ENCODE data around the gene OR51B5. TPM values are rescaled to one million over a fixed set of nuclear protein-coding genes. Genes with fewer than 3 reads are reported as not detected.
"Not testable (repeated sequence)": the region's sequence is repeated elsewhere in the genome, so short reads cannot be mapped to it uniquely, and the experiment has no call there.

The OR51B5 gene
- total RNA-seq, 1 donor from 2014 or later = not detected

DNA sequence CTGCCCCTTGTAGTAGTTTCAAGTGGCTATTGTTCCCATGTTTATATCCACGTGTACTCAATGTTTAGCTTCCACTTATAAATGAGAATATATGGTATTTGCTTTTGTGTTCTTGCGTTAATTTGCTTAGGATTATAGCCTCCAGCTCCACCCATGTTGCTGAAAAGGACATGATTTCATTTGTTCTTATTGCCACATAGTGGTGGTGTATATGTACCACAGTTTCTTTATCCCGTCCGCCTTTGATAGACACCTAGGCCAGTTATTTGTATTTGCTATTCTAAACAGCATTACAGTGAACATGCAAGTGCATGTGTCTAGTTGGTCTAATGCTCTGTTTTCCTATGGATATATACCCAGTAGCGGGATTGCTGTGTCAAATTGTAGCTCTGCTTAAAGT is 26.0 kb downstream of the OR51B5 start:
- Histone ChIP-seq H3K27me3 (ENCODE audit: insufficient read depth, low read length) (no peaks in the 10 kb centered on the region), H3K4me1 (ENCODE audit: insufficient read depth, low read length) (no peaks in the 10 kb centered on the region), H3K9ac (ENCODE audit: low read length) (no peak overlapping the region), H3K27ac (ENCODE audit: low read depth, low read length) (no peak overlapping the region), H3K4me3 (ENCODE audit: insufficient read depth, low read depth, low read length) (no peak overlapping the region), H3K36me3 (ENCODE audit: insufficient read depth, low read length) (no peaks in the 10 kb centered on the region), H4K20me1 (ENCODE audit: insufficient read depth, low read length) (no peaks in the 10 kb centered on the region), H2AFZ (ENCODE audit: low read depth, low read length) (no peak overlapping the region), H3K79me2 (ENCODE audit: insufficient read depth, low read length) (no peaks in the 10 kb centered on the region), H3K4me2 (ENCODE audit: low read length) (no peak overlapping the region), H3K9me3 (ENCODE audit: insufficient read depth, low read depth, low read length) (no peaks in the 10 kb centered on the region)
- DNase-seq (ENCODE audit: low read depth) (no peak), FAIRE-seq (no peak)
- Mint-ChIP-seq H3K4me1 (ENCODE audit: low read depth, unreplicated experiment) (no peaks in the 10 kb centered on the region), H3K4me3 (ENCODE audit: unreplicated experiment) (no peak overlapping the region), H3K27me3 (ENCODE audit: low read depth, unreplicated experiment) (no peaks in the 10 kb centered on the region), H3K36me3 (ENCODE audit: low read depth, unreplicated experiment) (no peaks in the 10 kb centered on the region), H3K9me3 (ENCODE audit: unreplicated experiment) (no peaks in the 10 kb centered on the region), H3K27ac (ENCODE audit: unreplicated experiment) (no peak overlapping the region)
- no peak for TF ChIP-seq EZH2 (IDR thresholded peaks at IDR 0.05; ENCODE audit: insufficient read depth, low read length)
- TF ChIP-seq, protein P1, sequence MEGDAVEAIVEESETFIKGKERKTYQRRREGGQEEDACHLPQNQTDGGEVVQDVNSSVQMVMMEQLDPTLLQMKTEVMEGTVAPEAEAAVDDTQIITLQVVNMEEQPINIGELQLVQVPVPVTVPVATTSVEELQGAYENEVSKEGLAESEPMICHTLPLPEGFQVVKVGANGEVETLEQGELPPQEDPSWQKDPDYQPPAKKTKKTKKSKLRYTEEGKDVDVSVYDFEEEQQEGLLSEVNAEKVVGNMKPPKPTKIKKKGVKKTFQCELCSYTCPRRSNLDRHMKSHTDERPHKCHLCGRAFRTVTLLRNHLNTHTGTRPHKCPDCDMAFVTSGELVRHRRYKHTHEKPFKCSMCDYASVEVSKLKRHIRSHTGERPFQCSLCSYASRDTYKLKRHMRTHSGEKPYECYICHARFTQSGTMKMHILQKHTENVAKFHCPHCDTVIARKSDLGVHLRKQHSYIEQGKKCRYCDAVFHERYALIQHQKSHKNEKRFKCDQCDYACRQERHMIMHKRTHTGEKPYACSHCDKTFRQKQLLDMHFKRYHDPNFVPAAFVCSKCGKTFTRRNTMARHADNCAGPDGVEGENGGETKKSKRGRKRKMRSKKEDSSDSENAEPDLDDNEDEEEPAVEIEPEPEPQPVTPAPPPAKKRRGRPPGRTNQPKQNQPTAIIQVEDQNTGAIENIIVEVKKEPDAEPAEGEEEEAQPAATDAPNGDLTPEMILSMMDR (IDR thresholded peaks at IDR 0.05; ENCODE audit: insufficient read depth, low read depth, low read length) = no peak

- H3K9me3 Mint-ChIP-seq (ENCODE audit: unreplicated experiment); H3K36me3 Mint-ChIP-seq (ENCODE audit: low read depth, unreplicated experiment); H3K27ac Mint-ChIP-seq (ENCODE audit: unreplicated experiment); H3K4me1 Mint-ChIP-seq (ENCODE audit: low read depth, unreplicated experiment); H3K4me1 ChIP-seq (ENCODE audit: insufficient read depth, low read length); DNase-seq (ENCODE audit: low read depth); H4K20me1 ChIP-seq (ENCODE audit: insufficient read depth, low read length); H3K4me2 ChIP-seq (ENCODE audit: low read length); H3K9ac ChIP-seq (ENCODE audit: low read length); H3K4me3 Mint-ChIP-seq (ENCODE audit: unreplicated experiment); H3K79me2 ChIP-seq (ENCODE audit: insufficient read depth, low read length); H3K36me3 ChIP-seq (ENCODE audit: insufficient read depth, low read length); H3K27me3 ChIP-seq (ENCODE audit: insufficient read depth, low read length); H2AFZ ChIP-seq (ENCODE audit: low read depth, low read length); H3K27me3 Mint-ChIP-seq (ENCODE audit: low read depth, unreplicated experiment); H3K9me3 ChIP-seq (ENCODE audit: insufficient read depth, low read depth, low read length); H3K27ac ChIP-seq (ENCODE audit: low read depth, low read length); FAIRE-seq; H3K4me3 ChIP-seq (ENCODE audit: insufficient read depth, low read depth, low read length): not testable (repeated sequence)
Measured at GRCh38 chr11:5313326-5314023, 29.8 kb downstream of the OR51B5 start.

- H3K4me3 Mint-ChIP-seq (ENCODE audit: unreplicated experiment) = no peak overlapping the region
- H3K9me3 Mint-ChIP-seq (ENCODE audit: unreplicated experiment) = no peaks in the 10 kb centered on the region
- H3K27me3 ChIP-seq (ENCODE audit: insufficient read depth, low read length) = no peaks in the 10 kb centered on the region
- no peaks in the 10 kb centered on the region for H3K79me2 ChIP-seq (ENCODE audit: insufficient read depth, low read length)
- no peaks in the 10 kb centered on the region for H3K27me3 Mint-ChIP-seq (ENCODE audit: low read depth, unreplicated experiment)
- H3K36me3 Mint-ChIP-seq (ENCODE audit: low read depth, unreplicated experiment) = no peaks in the 10 kb centered on the region
- H3K9ac ChIP-seq (ENCODE audit: low read length) = no peak overlapping the region
- no peak overlapping the region for H3K27ac Mint-ChIP-seq (ENCODE audit: unreplicated experiment)
- H3K4me1 ChIP-seq (ENCODE audit: insufficient read depth, low read length) = no peaks in the 10 kb centered on the region
- no peak overlapping the region for H3K4me2 ChIP-seq (ENCODE audit: low read length)
- H3K4me1 Mint-ChIP-seq (ENCODE audit: low read depth, unreplicated experiment) = peaks cover 2% of the 10 kb centered on the region
- H2AFZ ChIP-seq (ENCODE audit: low read depth, low read length) = no peak overlapping the region
- H3K27ac ChIP-seq (ENCODE audit: low read depth, low read length) = no peak overlapping the region
- DNase-seq (ENCODE audit: low read depth) (no peak), FAIRE-seq (no peak)
- no peaks in the 10 kb centered on the region for H4K20me1 ChIP-seq (ENCODE audit: insufficient read depth, low read length)
- H3K9me3 ChIP-seq (ENCODE audit: insufficient read depth, low read depth, low read length) = no peaks in the 10 kb centered on the region
- no peaks in the 10 kb centered on the region for H3K36me3 ChIP-seq (ENCODE audit: insufficient read depth, low read length)
- no peak for TF ChIP-seq EZH2 (IDR thresholded peaks at IDR 0.05; ENCODE audit: insufficient read depth, low read length)
- TF ChIP-seq, protein P1 (IDR thresholded peaks at IDR 0.05; ENCODE audit: insufficient read depth, low read depth, low read length) = no peak
- no peak overlapping the region for H3K4me3 ChIP-seq (ENCODE audit: insufficient read depth, low read depth, low read length)
Measured at GRCh38 chr11:5310423-5310822, 32.9 kb downstream of the OR51B5 start.

Data from astrocyte (in vitro differentiated cells and primary cell).